Measurements from ENCODE around the gene SSR2.

The SSR2 gene

GRCh38 chr1:156020293-156021092 is at the start of gene SSR2:
Gene SSR2, minus strand, starts transcription at chr1:156020951. Its CDS starts 784 bp downstream, at chr1:156020167.
- Histone ChIP-seq H3K36me3 (ENCODE audit: insufficient read depth, low read length) (peaks cover 8% of the 10 kb centered on the region; the same call in 1 of the 2 replicates), H3F3A (ENCODE audit: low read depth) (no peaks in the 10 kb centered on the region), H4K20me1 (ENCODE audit: insufficient read depth, low read length, poor library complexity, severe bottlenecking) (peaks cover 18% of the 10 kb centered on the region), H3K9me2 (replicated peaks; ENCODE audit: low read depth, low read length) (no peaks in the 10 kb centered on the region), H3K4me2 (ENCODE audit: low read depth, low read length, poor library complexity, severe bottlenecking) (peak within 1 kb of the TSS; percentile 96), H3K9ac (ENCODE audit: low read depth, low read length, poor library complexity, severe bottlenecking) (peak within 1 kb of the TSS; percentile 83), H3K79me2 (ENCODE audit: insufficient read depth, low read length) (peaks cover 42% of the 10 kb centered on the region), H3K27me3 (ENCODE audit: insufficient read depth, low read length, poor library complexity, severe bottlenecking) (no peaks in the 10 kb centered on the region), H3K9me3 (ENCODE audit: insufficient read depth, low read depth, low read length) (no peaks in the 10 kb centered on the region), H2AFZ (ENCODE audit: low read length) (peak within 1 kb of the TSS; percentile 79), H3K4me1 (ENCODE audit: insufficient read depth, low read length, poor library complexity, severe bottlenecking) (peaks cover 12% of the 10 kb centered on the region), H3K4me3 (ENCODE audit: low read length, poor library complexity, severe bottlenecking) (peak within 1 kb of the TSS; percentile 79)
- TF ChIP-seq CTCF (conservative IDR thresholded peaks at IDR 0.05; ENCODE audit: low read length): peak; percentile 23; the same call in 1 of the 2 replicates
- TF ChIP-seq EZH2phosphoT487 (IDR thresholded peaks at IDR 0.05; ENCODE audit: borderline replicate concordance): no peak

- Histone ChIP-seq H4K20me1 (ENCODE audit: insufficient read depth, low read length, poor library complexity, severe bottlenecking) (peaks cover 9% of the 10 kb centered on the region), H3K9me3 (ENCODE audit: insufficient read depth, low read depth, low read length) (no peaks in the 10 kb centered on the region), H3K27me3 (ENCODE audit: insufficient read depth, low read length, poor library complexity, severe bottlenecking) (no peaks in the 10 kb centered on the region), H3K79me2 (ENCODE audit: insufficient read depth, low read length) (peaks cover 3% of the 10 kb centered on the region; the same call in 1 of the 2 replicates), H3K9ac (ENCODE audit: low read depth, low read length, poor library complexity, severe bottlenecking) (no peak overlapping the region), H2AFZ (ENCODE audit: low read length) (no peak overlapping the region), H3F3A (ENCODE audit: low read depth) (peaks cover 3% of the 10 kb centered on the region), H3K4me1 (ENCODE audit: insufficient read depth, low read length, poor library complexity, severe bottlenecking) (peaks cover 4% of the 10 kb centered on the region), H3K9me2 (replicated peaks; ENCODE audit: low read depth, low read length) (no peaks in the 10 kb centered on the region), H3K4me3 (ENCODE audit: low read length, poor library complexity, severe bottlenecking) (no peak overlapping the region), H3K4me2 (ENCODE audit: low read depth, low read length, poor library complexity, severe bottlenecking) (no peak overlapping the region), H3K36me3 (ENCODE audit: insufficient read depth, low read length) (no peaks in the 10 kb centered on the region; the same call in 1 of the 2 replicates)
- TF ChIP-seq CTCF (conservative IDR thresholded peaks at IDR 0.05; ENCODE audit: low read length) (no peak), EZH2phosphoT487 (IDR thresholded peaks at IDR 0.05; ENCODE audit: borderline replicate concordance) (no peak)
These were observed 49.8 kb upstream of the SSR2 start for GRCh38 chr1:156070548-156070947.

GRCh38 chr1:156069490-156070455 is 49.0 kb upstream of the SSR2 start:
- H3K27me3 ChIP-seq (ENCODE audit: insufficient read depth, low read length, poor library complexity, severe bottlenecking): no peaks in the 10 kb centered on the region
- H3F3A ChIP-seq (ENCODE audit: low read depth): peaks cover 3% of the 10 kb centered on the region
- H3K36me3 ChIP-seq (ENCODE audit: insufficient read depth, low read length): no peaks in the 10 kb centered on the region
- no peaks in the 10 kb centered on the region for H3K9me3 ChIP-seq (ENCODE audit: insufficient read depth, low read depth, low read length)
- no peaks in the 10 kb centered on the region for H3K79me2 ChIP-seq (ENCODE audit: insufficient read depth, low read length)
- no peak overlapping the region for H3K9ac ChIP-seq (ENCODE audit: low read depth, low read length, poor library complexity, severe bottlenecking)
- no peak overlapping the region for H3K4me2 ChIP-seq (ENCODE audit: low read depth, low read length, poor library complexity, severe bottlenecking)
- H4K20me1 ChIP-seq (ENCODE audit: insufficient read depth, low read length, poor library complexity, severe bottlenecking): peaks cover 4% of the 10 kb centered on the region
- H3K9me2 ChIP-seq (replicated peaks; ENCODE audit: low read depth, low read length): no peaks in the 10 kb centered on the region
- TF ChIP-seq CTCF (conservative IDR thresholded peaks at IDR 0.05; ENCODE audit: low read length) (no peak), EZH2phosphoT487 (IDR thresholded peaks at IDR 0.05; ENCODE audit: borderline replicate concordance) (no peak)
- no peaks in the 10 kb centered on the region for H3K4me1 ChIP-seq (ENCODE audit: insufficient read depth, low read length, poor library complexity, severe bottlenecking)
- no peak overlapping the region for H2AFZ ChIP-seq (ENCODE audit: low read length)
- no peak overlapping the region for H3K4me3 ChIP-seq (ENCODE audit: low read length, poor library complexity, severe bottlenecking)
